HCT116 (cell line): ENCODE measurements around the gene PPIF. TPM values are rescaled to one million over a fixed set of nuclear protein-coding genes. Genes with fewer than 3 reads are reported as not detected.

Experiments
- ATAC-seq: fragments of 200-7000 bp; cut with Tn5 transposase; 2 replicates; pipeline ENCODE4 v1.9.1; 2020; ENCODE audit warnings: mild to moderate bottlenecking, moderate library complexity
- BruUV-seq: library from RNA; stranded (reverse); fragments of 400-500 nt; replicated peaks from 2 replicates; lab custom pipeline; 2021; lab: Mats Ljungman, UMichigan
- CTCF ChIA-PET: fragments of 300-600 bp; sonication (Branson Sonifier 250); formaldehyde crosslinking; loops from one replicate; lab custom pipeline; 2021; ENCODE audit warnings: antibody characterized with exemption; lab: Charles Lee
- POLR2A ChIA-PET: fragments of 300-600, 350-600 bp; sonication (Branson Sonifier 250); formaldehyde crosslinking; loops from one replicate; lab custom pipeline; 2021; ENCODE audit warnings: antibody characterized with exemption; lab: Charles Lee
- RAD21 ChIA-PET, 2 experiments: fragments of 300-600 bp; sonication (Branson Sonifier 250); formaldehyde crosslinking; loops; one replicate each; lab custom pipeline; 2023; ENCODE audit warnings: low total read pairs in 2 of 2; ENCODE audit not compliant: uncharacterized antibody in 2 of 2, unreplicated experiment in 2 of 2, low non-redundant PET in 1 of 2; lab: Charles Lee
- DNase-seq: peaks from one replicate; pipeline ENCODE4 v3.0.0-alpha.2; 2010; ENCODE audit warnings: low read depth, low spot score
- H2AFZ ChIP-seq: fragments of 200-600 bp; shearing (Covaris generic), sonication (generic); 2 replicates; pipeline ENCODE4 v1.6.1; 2017; ENCODE audit warnings: low read depth, mixed run types, mixed read lengths, antibody characterized with exemption, low read length; ENCODE audit not compliant: poor library complexity, severe bottlenecking
- H3K27ac ChIP-seq: 2 replicates; pipeline ENCODE4 v1.5.1; 2012; ENCODE audit warnings: low read depth, low read length
- H3K27me3 ChIP-seq: fragments of 200-600 bp; sonication (generic); 2 replicates; pipeline ENCODE4 v1.6.1; 2016; ENCODE audit warnings: mixed run types, low read length, mixed read lengths; ENCODE audit not compliant: insufficient read depth
- H3K36me3 ChIP-seq, 2 experiments: fragments of 200-500 bp in 1 of 2; fragments of 200-600 bp in 1 of 2; sonication (Bioruptor generic) in 1 of 2; sonication (generic) in 1 of 2; 2 replicates each; pipeline versions ENCODE4 v1.5.1 to v1.6.1; 2014 to 2016; ENCODE audit warnings: low read length in 2 of 2, inconsistent platforms in 1 of 2, mixed read lengths in 1 of 2, mixed run types in 1 of 2; ENCODE audit not compliant: insufficient read depth in 2 of 2, control insufficient read depth in 1 of 2
- H3K4me1 ChIP-seq, 2 experiments: fragments of 200-600 bp in 1 of 2; sonication (generic) in 1 of 2; 2 replicates each; pipeline versions ENCODE4 v1.5.1 to v1.6.1; 2012 to 2017; ENCODE audit warnings: low read length in 2 of 2, inconsistent platforms in 1 of 2, mild to moderate bottlenecking in 1 of 2, mixed read lengths in 1 of 2, mixed run types in 1 of 2, moderate library complexity in 1 of 2; ENCODE audit not compliant: insufficient read depth in 2 of 2, control insufficient read depth in 1 of 2
- H3K4me2 ChIP-seq: fragments of 200-600 bp; sonication (generic); 2 replicates; pipeline ENCODE4 v1.6.1; 2017; ENCODE audit warnings: mixed run types, low read length, mixed read lengths
- H3K4me3 ChIP-seq, 2 experiments: fragments of 200-600 bp in 1 of 2; sonication (generic) in 1 of 2; replicated peaks in 1 of 2; 2 replicates each; pipeline ENCODE4 v1.5.1; 2011 to 2016; ENCODE audit warnings: low read length in 2 of 2, control low read depth in 1 of 2, low read depth in 1 of 2, mild to moderate bottlenecking in 1 of 2, mixed read lengths in 1 of 2, mixed run types in 1 of 2
- H3K79me2 ChIP-seq: fragments of 200-600 bp; sonication (generic); 2 replicates; pipeline ENCODE4 v1.6.1; 2017; ENCODE audit warnings: mild to moderate bottlenecking, mixed run types, low read length, moderate library complexity, mixed read lengths; ENCODE audit not compliant: insufficient read depth
- H3K9ac ChIP-seq: fragments of 200-600 bp; sonication (generic); 2 replicates; pipeline ENCODE4 v1.6.1; 2016; ENCODE audit warnings: low read length, mixed read lengths
- H3K9me2 ChIP-seq: fragments of 200-600 bp; sonication (generic), shearing (Covaris generic); 2 replicates; pipeline ENCODE4 v1.6.1; 2017; ENCODE audit warnings: mixed run types, mild to moderate bottlenecking, moderate library complexity; ENCODE audit not compliant: insufficient read depth
- H3K9me3 ChIP-seq, 2 experiments: fragments of 200-500 bp in 1 of 2; fragments of 200-600 bp in 1 of 2; sonication (Bioruptor generic) in 1 of 2; sonication (generic) in 1 of 2; 2 replicates each; pipeline ENCODE4 v1.6.1; 2014 to 2017; ENCODE audit warnings: low read length in 2 of 2, mixed read lengths in 2 of 2, inconsistent platforms in 1 of 2, low read depth in 1 of 2, mild to moderate bottlenecking in 1 of 2, mixed run types in 1 of 2, moderate library complexity in 1 of 2; ENCODE audit not compliant: control insufficient read depth in 1 of 2, insufficient read depth in 1 of 2
- H4K20me1 ChIP-seq: fragments of 200-600 bp; sonication (generic), shearing (Covaris generic); 2 replicates; pipeline ENCODE4 v1.6.1; 2017; ENCODE audit warnings: mixed run types, mild to moderate bottlenecking, moderate library complexity; ENCODE audit not compliant: insufficient read depth
- CEBPB ChIP-seq: IDR thresholded peaks from 2 replicates; pipeline ENCODE4 v1.6.1; 2012; ENCODE audit warnings: low read depth
- ELF1 ChIP-seq: IDR thresholded peaks from 2 replicates; pipeline ENCODE4 v1.6.1; 2012; ENCODE audit warnings: low read depth, borderline replicate concordance
- EZH2 ChIP-seq: fragments of 200-600 bp; sonication (generic); IDR thresholded peaks from 2 replicates; pipeline ENCODE4 v1.6.1; 2017; ENCODE audit warnings: antibody characterized with exemption, mixed run types
- FOSL1 ChIP-seq: IDR thresholded peaks from 2 replicates; pipeline ENCODE4 v1.6.1; 2012; ENCODE audit warnings: low read depth
- POLR2A ChIP-seq: IDR thresholded peaks from 2 replicates; pipeline ENCODE4 v1.7.0; 2011; ENCODE audit warnings: borderline replicate concordance; ENCODE audit not compliant: insufficient read depth, insufficient read length; ENCODE audit errors: extremely low read depth
- POLR2AphosphoS5 ChIP-seq: IDR thresholded peaks from 2 replicates; pipeline ENCODE4 v1.6.1; 2011; ENCODE audit warnings: mild to moderate bottlenecking, low read depth, low read length, moderate library complexity
- RAD21 ChIP-seq: IDR thresholded peaks from 2 replicates; pipeline ENCODE4 v1.6.1; 2012; ENCODE audit warnings: low read depth, mild to moderate bottlenecking
- SIN3A ChIP-seq: IDR thresholded peaks from 2 replicates; pipeline ENCODE4 v1.6.1; 2012; ENCODE audit warnings: low read depth
- SP1 ChIP-seq: IDR thresholded peaks from 2 replicates; pipeline ENCODE4 v1.6.1; 2012; ENCODE audit warnings: low read depth
- SRF ChIP-seq: IDR thresholded peaks from 2 replicates; pipeline ENCODE4 v1.6.1; 2012; ENCODE audit warnings: low read depth
- YY1 ChIP-seq: IDR thresholded peaks from 2 replicates; pipeline ENCODE4 v1.6.1; 2011; ENCODE audit warnings: low read length, low read depth, moderate library complexity, mild to moderate bottlenecking; ENCODE audit not compliant: insufficient replicate concordance; ENCODE audit errors: extremely low read depth
- ZFX ChIP-seq: fragments of 450-650 bp; IDR thresholded peaks from 2 replicates; pipeline ENCODE4 v1.6.1; 2017
- ZNF274 ChIP-seq: fragments of 200-500 bp; sonication (Bioruptor generic); IDR thresholded peaks from 2 replicates; pipeline ENCODE4 v1.6.1; 2014; ENCODE audit warnings: mild to moderate bottlenecking, low read depth, low read length, inconsistent platforms
- intact Hi-C: fragments of 100-400 bp; cut with micrococcal nuclease; formaldehyde crosslinking; loops from 2 replicates; pipeline ENCODE4 v1.10.0; 2022
- total RNA-seq: library from RNA; stranded (reverse); gene quantifications from one replicate; pipeline ENCODE4 v1.2.1, GENCODE V29; 2021; ENCODE audit not compliant: unreplicated experiment
- TF ChIP-seq, protein P1 (sequence below): IDR thresholded peaks from 2 replicates; pipeline ENCODE4 v1.6.1; 2011; ENCODE audit warnings: mild to moderate bottlenecking, low read length, moderate library complexity; ENCODE audit not compliant: insufficient replicate concordance; ENCODE audit errors: extremely low read depth
- TF ChIP-seq, protein P2 (sequence below), 3 experiments: fragments of 200-600 bp in 1 of 3; sonication (generic) in 1 of 3; IDR thresholded peaks in 2 of 3; conservative IDR thresholded peaks in 1 of 3; 2 replicates each; pipeline ENCODE4 v1.5.1; 2012 to 2017; ENCODE audit warnings: low read depth in 2 of 3, low read length in 2 of 3, antibody characterized with exemption in 1 of 3, borderline replicate concordance in 1 of 3, control low read depth in 1 of 3, mild to moderate bottlenecking in 1 of 3, mixed read lengths in 1 of 3, mixed run types in 1 of 3, moderate library complexity in 1 of 3; ENCODE audit not compliant: insufficient read depth in 1 of 3
- TF ChIP-seq, protein P3 (sequence below): IDR thresholded peaks from 2 replicates; pipeline ENCODE4 v1.6.1; 2012
- TF ChIP-seq, protein P4 (sequence below): IDR thresholded peaks from 2 replicates; pipeline ENCODE4 v1.6.1; 2012; ENCODE audit warnings: low read depth

PPIF gene
- total RNA-seq, 1 experiment from 2014 or later, result 85.0 TPM

DNA sequence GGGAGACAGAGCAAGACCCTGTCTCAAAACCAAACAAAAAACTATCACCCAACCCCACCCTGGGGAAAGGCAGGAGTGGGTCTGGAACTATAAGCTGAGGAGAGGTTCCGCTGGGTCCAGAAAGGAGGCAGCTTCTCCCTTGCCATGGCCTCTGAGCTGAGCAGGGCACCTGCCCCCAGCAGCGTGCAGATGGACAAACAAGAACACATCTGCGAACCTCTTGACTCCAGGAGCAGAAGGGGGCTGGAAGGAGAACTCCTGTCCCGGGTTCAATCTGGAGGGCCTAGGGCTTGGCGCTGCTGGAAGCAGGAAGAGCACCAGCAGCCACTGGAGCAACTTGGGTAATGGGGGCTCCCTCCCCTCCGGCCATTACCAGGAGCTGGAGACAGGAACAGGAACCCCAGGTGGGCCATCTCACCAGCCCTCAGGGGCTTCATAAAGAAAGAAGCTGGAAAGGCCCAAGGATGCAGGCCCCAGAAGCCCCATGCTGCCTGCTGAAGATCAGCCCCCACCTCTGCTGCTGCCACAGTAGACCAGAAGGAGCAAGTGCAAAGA, 19.0 kb upstream of the PPIF start:
- Histone ChIP-seq H2AFZ (no peak overlapping the region), H3K79me2 (no peaks in the 10 kb centered on the region), H3K4me3 (no peak overlapping the region), H3K9ac (no peak overlapping the region), H3K27ac (no peak overlapping the region), H3K36me3 (no peaks in the 10 kb centered on the region), H3K27me3 (no peaks in the 10 kb centered on the region), H3K4me1 (peaks cover 0 to 35% of the 10 kb centered on the region in 2 experiments; a peak in 2 of 4 replicates), H4K20me1 (no peaks in the 10 kb centered on the region), H3K4me2 (peak overlapping the region; percentile 17; the same call in 1 of the 2 replicates), H3K9me2 (no peaks in the 10 kb centered on the region), H3K9me3 (no peaks in the 10 kb centered on the region)
- BruUV-seq, result no TSS peak
- intact Hi-C loops, result no loop called here
- no peak for DNase-seq
- CTCF ChIA-PET, result no interaction called here
- no peak for TF ChIP-seq ZNF274
- no peak for TF ChIP-seq CEBPB
- TF ChIP-seq SIN3A, result no peak
- TF ChIP-seq, protein P1, sequence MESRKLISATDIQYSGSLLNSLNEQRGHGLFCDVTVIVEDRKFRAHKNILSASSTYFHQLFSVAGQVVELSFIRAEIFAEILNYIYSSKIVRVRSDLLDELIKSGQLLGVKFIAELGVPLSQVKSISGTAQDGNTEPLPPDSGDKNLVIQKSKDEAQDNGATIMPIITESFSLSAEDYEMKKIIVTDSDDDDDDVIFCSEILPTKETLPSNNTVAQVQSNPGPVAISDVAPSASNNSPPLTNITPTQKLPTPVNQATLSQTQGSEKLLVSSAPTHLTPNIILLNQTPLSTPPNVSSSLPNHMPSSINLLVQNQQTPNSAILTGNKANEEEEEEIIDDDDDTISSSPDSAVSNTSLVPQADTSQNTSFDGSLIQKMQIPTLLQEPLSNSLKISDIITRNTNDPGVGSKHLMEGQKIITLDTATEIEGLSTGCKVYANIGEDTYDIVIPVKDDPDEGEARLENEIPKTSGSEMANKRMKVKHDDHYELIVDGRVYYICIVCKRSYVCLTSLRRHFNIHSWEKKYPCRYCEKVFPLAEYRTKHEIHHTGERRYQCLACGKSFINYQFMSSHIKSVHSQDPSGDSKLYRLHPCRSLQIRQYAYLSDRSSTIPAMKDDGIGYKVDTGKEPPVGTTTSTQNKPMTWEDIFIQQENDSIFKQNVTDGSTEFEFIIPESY, result no peak
- TF ChIP-seq SRF, result no peak
- no peak for TF ChIP-seq YY1
- no peak for TF ChIP-seq SP1
- TF ChIP-seq, protein P2, sequence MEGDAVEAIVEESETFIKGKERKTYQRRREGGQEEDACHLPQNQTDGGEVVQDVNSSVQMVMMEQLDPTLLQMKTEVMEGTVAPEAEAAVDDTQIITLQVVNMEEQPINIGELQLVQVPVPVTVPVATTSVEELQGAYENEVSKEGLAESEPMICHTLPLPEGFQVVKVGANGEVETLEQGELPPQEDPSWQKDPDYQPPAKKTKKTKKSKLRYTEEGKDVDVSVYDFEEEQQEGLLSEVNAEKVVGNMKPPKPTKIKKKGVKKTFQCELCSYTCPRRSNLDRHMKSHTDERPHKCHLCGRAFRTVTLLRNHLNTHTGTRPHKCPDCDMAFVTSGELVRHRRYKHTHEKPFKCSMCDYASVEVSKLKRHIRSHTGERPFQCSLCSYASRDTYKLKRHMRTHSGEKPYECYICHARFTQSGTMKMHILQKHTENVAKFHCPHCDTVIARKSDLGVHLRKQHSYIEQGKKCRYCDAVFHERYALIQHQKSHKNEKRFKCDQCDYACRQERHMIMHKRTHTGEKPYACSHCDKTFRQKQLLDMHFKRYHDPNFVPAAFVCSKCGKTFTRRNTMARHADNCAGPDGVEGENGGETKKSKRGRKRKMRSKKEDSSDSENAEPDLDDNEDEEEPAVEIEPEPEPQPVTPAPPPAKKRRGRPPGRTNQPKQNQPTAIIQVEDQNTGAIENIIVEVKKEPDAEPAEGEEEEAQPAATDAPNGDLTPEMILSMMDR (IDR thresholded peaks at IDR 0.05 in 2 of 3, conservative IDR thresholded peaks at IDR 0.05 in 1 of 3; ENCODE audit: borderline replicate concordance in 1 of 3, insufficient read depth in 1 of 3, low read depth in 2 of 3, low read length in 2 of 3), result no peak
- TF ChIP-seq FOSL1, result no peak
- no peak for TF ChIP-seq RAD21
- TF ChIP-seq EZH2, result no peak
- TF ChIP-seq, protein P3, sequence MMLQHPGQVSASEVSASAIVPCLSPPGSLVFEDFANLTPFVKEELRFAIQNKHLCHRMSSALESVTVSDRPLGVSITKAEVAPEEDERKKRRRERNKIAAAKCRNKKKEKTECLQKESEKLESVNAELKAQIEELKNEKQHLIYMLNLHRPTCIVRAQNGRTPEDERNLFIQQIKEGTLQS, result no peak
- TF ChIP-seq POLR2A, result no peak
- TF ChIP-seq ELF1, result no peak
- no peak for TF ChIP-seq ZFX
- TF ChIP-seq, protein P4, sequence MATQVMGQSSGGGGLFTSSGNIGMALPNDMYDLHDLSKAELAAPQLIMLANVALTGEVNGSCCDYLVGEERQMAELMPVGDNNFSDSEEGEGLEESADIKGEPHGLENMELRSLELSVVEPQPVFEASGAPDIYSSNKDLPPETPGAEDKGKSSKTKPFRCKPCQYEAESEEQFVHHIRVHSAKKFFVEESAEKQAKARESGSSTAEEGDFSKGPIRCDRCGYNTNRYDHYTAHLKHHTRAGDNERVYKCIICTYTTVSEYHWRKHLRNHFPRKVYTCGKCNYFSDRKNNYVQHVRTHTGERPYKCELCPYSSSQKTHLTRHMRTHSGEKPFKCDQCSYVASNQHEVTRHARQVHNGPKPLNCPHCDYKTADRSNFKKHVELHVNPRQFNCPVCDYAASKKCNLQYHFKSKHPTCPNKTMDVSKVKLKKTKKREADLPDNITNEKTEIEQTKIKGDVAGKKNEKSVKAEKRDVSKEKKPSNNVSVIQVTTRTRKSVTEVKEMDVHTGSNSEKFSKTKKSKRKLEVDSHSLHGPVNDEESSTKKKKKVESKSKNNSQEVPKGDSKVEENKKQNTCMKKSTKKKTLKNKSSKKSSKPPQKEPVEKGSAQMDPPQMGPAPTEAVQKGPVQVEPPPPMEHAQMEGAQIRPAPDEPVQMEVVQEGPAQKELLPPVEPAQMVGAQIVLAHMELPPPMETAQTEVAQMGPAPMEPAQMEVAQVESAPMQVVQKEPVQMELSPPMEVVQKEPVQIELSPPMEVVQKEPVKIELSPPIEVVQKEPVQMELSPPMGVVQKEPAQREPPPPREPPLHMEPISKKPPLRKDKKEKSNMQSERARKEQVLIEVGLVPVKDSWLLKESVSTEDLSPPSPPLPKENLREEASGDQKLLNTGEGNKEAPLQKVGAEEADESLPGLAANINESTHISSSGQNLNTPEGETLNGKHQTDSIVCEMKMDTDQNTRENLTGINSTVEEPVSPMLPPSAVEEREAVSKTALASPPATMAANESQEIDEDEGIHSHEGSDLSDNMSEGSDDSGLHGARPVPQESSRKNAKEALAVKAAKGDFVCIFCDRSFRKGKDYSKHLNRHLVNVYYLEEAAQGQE, result no peak
- TF ChIP-seq POLR2AphosphoS5, result no peak
- RAD21 ChIA-PET, result no interaction called here
- POLR2A ChIA-PET, result no interaction called here
- ATAC-seq, result no peak; the same call in 1 of the 2 replicates
